Osteoblast (primary cell): ENCODE data around the gene ATRIP. TPM values are rescaled to one million over a fixed set of nuclear protein-coding genes. Genes with fewer than 3 reads are reported as not detected.
A peak's percentile ranks its signal among the peaks of the same experiment; 100 is the strongest.

Source experiments
- DNase-seq: peaks from one replicate; pipeline ENCODE4 v3.0.0; 2011; ENCODE audit warnings: low spot score, mixed read lengths; ENCODE audit not compliant: insufficient read length; ENCODE audit errors: missing footprints
- H2AFZ ChIP-seq: 2 replicates; pipeline ENCODE4 v1.6.0; 2011; ENCODE audit warnings: mild to moderate bottlenecking, low read length
- H3K27ac ChIP-seq: 2 replicates; pipeline ENCODE4 v1.5.1; 2011; ENCODE audit warnings: mild to moderate bottlenecking, low read depth, low read length, moderate library complexity
- H3K27me3 ChIP-seq: 2 replicates; pipeline ENCODE4 v1.6.0; 2012; ENCODE audit warnings: mild to moderate bottlenecking, control low read depth, inconsistent platforms, low read length, moderate library complexity; ENCODE audit not compliant: insufficient read depth
- H3K36me3 ChIP-seq: 2 replicates; pipeline ENCODE4 v1.5.1; 2011; ENCODE audit warnings: mild to moderate bottlenecking, low read length, control low read depth, moderate library complexity; ENCODE audit not compliant: insufficient read depth
- H3K4me1 ChIP-seq: 2 replicates; pipeline ENCODE4 v1.5.1; 2011; ENCODE audit warnings: mild to moderate bottlenecking, low read length, control low read depth, moderate library complexity; ENCODE audit not compliant: insufficient read depth
- H3K4me2 ChIP-seq: 2 replicates; pipeline ENCODE4 v1.6.0; 2011; ENCODE audit warnings: mild to moderate bottlenecking, low read length; ENCODE audit not compliant: insufficient read depth
- H3K4me3 ChIP-seq: fragments of 200-600 bp; sonication (generic); 3 replicates; pipeline ENCODE4 v1.5.1; 2012; ENCODE audit warnings: mild to moderate bottlenecking, low read length, inconsistent platforms; ENCODE audit not compliant: insufficient read depth
- H3K79me2 ChIP-seq: 2 replicates; pipeline ENCODE4 v1.6.0; 2012; ENCODE audit warnings: mild to moderate bottlenecking, low read length, control low read depth, inconsistent platforms; ENCODE audit not compliant: insufficient read depth
- H3K9me3 ChIP-seq: 2 replicates; pipeline ENCODE4 v1.5.1; 2011; ENCODE audit warnings: low read depth, low read length, control low read depth
- H4K20me1 ChIP-seq: 2 replicates; pipeline ENCODE4 v1.6.0; 2012; ENCODE audit warnings: mild to moderate bottlenecking, low read length, control low read depth; ENCODE audit not compliant: insufficient read depth
- total RNA-seq: library from RNA; depleted of rRNA; stranded (reverse); fragments of >200 nt; gene quantifications from 2 replicates; pipeline ENCODE4 v1.2.3, GENCODE V29; 2012
- TF ChIP-seq, protein P1 (sequence below): IDR thresholded peaks from 2 replicates; pipeline ENCODE4 v1.5.1; 2011; ENCODE audit warnings: mild to moderate bottlenecking, low read depth, low read length, moderate library complexity; ENCODE audit errors: extremely low read depth

The ATRIP gene
- total RNA-seq, 1 donor, result 5.1 TPM

DNA sequence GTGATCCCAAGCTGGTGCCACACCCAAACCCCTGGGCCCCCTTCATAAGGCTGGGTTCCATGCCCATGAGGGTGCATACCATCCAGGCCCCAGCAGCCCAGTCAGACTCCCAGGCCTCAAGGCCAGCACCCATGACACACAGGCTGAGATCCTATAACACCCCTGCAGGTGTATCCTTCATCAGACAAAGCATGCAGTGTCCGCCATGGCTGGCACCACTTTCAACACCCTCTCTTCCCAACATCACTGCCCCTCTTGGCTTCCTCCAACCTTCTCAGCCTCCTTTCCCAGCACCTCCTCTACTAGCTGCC, 10.1 kb upstream of the ATRIP start:
- H3K79me2 ChIP-seq, result peaks cover 30% of the 10 kb centered on the region
- H3K9me3 ChIP-seq, result no peaks in the 10 kb centered on the region
- H2AFZ ChIP-seq, result no peak overlapping the region
- H3K4me1 ChIP-seq, result peaks cover 19% of the 10 kb centered on the region
- H3K36me3 ChIP-seq, result peaks cover 23% of the 10 kb centered on the region
- no peak overlapping the region for H3K4me2 ChIP-seq
- TF ChIP-seq, protein P1, sequence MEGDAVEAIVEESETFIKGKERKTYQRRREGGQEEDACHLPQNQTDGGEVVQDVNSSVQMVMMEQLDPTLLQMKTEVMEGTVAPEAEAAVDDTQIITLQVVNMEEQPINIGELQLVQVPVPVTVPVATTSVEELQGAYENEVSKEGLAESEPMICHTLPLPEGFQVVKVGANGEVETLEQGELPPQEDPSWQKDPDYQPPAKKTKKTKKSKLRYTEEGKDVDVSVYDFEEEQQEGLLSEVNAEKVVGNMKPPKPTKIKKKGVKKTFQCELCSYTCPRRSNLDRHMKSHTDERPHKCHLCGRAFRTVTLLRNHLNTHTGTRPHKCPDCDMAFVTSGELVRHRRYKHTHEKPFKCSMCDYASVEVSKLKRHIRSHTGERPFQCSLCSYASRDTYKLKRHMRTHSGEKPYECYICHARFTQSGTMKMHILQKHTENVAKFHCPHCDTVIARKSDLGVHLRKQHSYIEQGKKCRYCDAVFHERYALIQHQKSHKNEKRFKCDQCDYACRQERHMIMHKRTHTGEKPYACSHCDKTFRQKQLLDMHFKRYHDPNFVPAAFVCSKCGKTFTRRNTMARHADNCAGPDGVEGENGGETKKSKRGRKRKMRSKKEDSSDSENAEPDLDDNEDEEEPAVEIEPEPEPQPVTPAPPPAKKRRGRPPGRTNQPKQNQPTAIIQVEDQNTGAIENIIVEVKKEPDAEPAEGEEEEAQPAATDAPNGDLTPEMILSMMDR, result no peak
- H4K20me1 ChIP-seq, result peaks cover 5% of the 10 kb centered on the region
- DNase-seq, result peak; percentile 53
- H3K27me3 ChIP-seq, result no peaks in the 10 kb centered on the region
- H3K27ac ChIP-seq, result no peak overlapping the region
- no peak overlapping the region for H3K4me3 ChIP-seq

DNA sequence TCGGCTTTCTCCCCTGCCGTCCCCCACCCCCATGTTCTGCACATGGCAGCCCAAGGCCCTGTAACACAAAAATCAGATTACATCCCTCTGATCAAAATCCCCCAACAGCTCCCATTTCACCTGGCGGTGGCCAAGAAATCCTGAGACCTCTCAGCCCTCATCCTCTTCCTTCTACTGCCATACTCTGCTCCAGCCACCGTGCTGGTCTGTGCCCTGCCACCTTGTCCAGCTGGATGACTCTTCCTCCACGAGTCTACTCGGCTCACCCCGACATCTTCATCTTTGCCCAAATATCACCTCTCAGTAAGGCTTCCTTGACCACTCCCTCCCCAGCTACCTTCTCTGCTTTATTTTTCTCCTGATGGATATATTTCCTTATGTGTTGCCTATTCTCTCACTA, 9.7 kb upstream of the ATRIP start:
- no peak overlapping the region for H3K4me3 ChIP-seq
- no peak overlapping the region for H2AFZ ChIP-seq
- TF ChIP-seq, protein P1, result no peak
- no peak overlapping the region for H3K27ac ChIP-seq
- peaks cover 9% of the 10 kb centered on the region for H4K20me1 ChIP-seq
- no peaks in the 10 kb centered on the region for H3K9me3 ChIP-seq
- DNase-seq, result peak; percentile 38
- peaks cover 23% of the 10 kb centered on the region for H3K4me1 ChIP-seq
- no peak overlapping the region for H3K4me2 ChIP-seq
- H3K27me3 ChIP-seq, result no peaks in the 10 kb centered on the region
- H3K79me2 ChIP-seq, result peaks cover 35% of the 10 kb centered on the region
- H3K36me3 ChIP-seq, result peaks cover 27% of the 10 kb centered on the region

DNA sequence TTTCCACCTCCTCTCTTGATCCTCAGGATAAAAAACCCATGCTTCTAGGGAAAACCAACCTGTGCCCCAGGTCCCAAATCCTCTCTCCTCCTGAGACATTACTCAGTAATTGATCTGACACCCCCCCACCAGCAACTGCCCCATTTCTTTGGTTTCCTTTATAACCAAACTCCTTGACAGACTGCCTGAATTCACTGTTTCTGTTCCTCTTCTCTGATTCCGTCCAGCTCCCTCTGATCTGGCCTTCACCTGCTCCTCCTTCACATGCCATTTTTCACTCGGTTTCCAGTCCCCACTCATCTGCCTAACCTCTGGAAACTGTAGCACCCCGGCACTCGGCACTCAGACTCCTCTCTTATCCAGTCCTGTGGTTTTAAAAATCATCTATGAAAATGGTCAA, 8.7 kb upstream of the ATRIP start:
- no peak overlapping the region for H3K27ac ChIP-seq
- no peak overlapping the region for H3K4me3 ChIP-seq
- H3K4me2 ChIP-seq, result no peak overlapping the region
- H3K36me3 ChIP-seq, result peaks cover 24% of the 10 kb centered on the region
- H3K4me1 ChIP-seq, result peaks cover 23% of the 10 kb centered on the region
- TF ChIP-seq, protein P1, result no peak
- no peaks in the 10 kb centered on the region for H3K9me3 ChIP-seq
- H3K79me2 ChIP-seq, result peaks cover 42% of the 10 kb centered on the region
- peaks cover 9% of the 10 kb centered on the region for H4K20me1 ChIP-seq
- H2AFZ ChIP-seq, result no peak overlapping the region
- DNase-seq, result no peak
- no peaks in the 10 kb centered on the region for H3K27me3 ChIP-seq

DNA sequence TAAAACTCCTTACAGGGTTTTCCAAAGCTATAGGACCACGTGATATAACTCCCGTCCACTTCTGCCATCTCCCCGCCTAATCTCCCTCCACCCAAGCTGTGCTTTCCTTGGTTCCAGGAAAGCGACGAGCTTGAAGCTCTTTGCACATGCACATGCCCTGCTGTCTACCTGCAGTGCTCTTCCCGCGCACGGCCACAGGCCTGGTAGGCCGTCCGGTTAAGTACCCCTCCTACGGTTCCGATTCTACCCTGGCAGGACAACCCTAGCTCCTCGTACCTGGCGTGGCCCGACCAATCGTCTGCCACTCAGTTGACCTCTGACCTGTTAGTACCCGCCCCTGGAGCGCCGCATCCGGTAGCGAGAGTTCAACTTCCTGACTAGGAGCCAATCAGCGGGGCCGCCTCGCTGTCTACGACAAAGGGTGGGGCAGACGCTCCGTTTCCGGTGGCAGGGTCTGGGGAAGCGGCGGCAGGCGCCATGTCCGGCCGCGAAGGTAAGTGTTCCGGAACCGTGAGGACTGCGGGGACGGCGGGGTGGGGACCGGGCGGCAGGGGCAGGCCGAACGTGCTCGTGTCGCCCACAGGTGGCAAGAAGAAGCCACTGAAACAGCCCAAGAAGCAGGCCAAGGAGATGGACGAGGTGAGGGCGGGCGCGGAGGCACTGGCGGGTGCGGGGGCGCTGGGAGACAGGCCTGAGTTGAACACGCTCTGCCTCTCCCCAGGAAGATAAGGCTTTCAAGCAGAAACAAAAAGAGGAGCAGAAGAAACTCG, 6.5 kb upstream of the ATRIP start, which contains the start of the genes CCDC51 and TMA7:
Gene CCDC51, minus strand, starts transcription at position 300 of the 770 bp plus-strand sequence. CDS start 4,991 bp downstream, outside the sequence.
Gene TMA7, plus strand, starts transcription at position 438 of the 770 bp plus-strand sequence. Its CDS starts 40 bp downstream, at position 478.
- Histone ChIP-seq H3K4me2 (peak within 1 kb of the TSS; percentile 86), H3K4me3 (peak within 1 kb of the TSS; percentile 85), H3K27ac (peak within 1 kb of the TSS; percentile 64), H3K27me3 (no peaks in the 10 kb centered on the region), H3K79me2 (peaks cover 48% of the 10 kb centered on the region), H3K9me3 (no peaks in the 10 kb centered on the region), H3K4me1 (peaks cover 12% of the 10 kb centered on the region), H2AFZ (peak within 1 kb of the TSS; percentile 91), H3K36me3 (peaks cover 26% of the 10 kb centered on the region), H4K20me1 (peaks cover 9% of the 10 kb centered on the region)
- peak; percentile 99 for DNase-seq
- TF ChIP-seq, protein P1, result no peak
